GM12878 (cell line): Measurements from ENCODE around the gene MT4. TPM values are rescaled to one million over a fixed set of nuclear protein-coding genes. Genes with fewer than 3 reads are reported as not detected.

Experiments
- ATAC-seq: fragments of 200-7000 bp; cut with Tn5 transposase; 3 replicates; pipeline ENCODE4 v1.9.1; 2020; ENCODE audit warnings: mild to moderate bottlenecking, moderate library complexity
- BruUV-seq: library from RNA; stranded (reverse); fragments of 400-500 nt; replicated peaks from 2 replicates; lab custom pipeline; 2021; lab: Mats Ljungman, UMichigan
- CTCF ChIA-PET: fragments of 300-600 bp; sonication (Branson Sonifier 250); formaldehyde crosslinking; extraction: SDS; loops from one replicate; lab custom pipeline; 2021; ENCODE audit warnings: inconsistent platforms; lab: Yijun Ruan, JAX
- POLR2A ChIA-PET: fragments of 350-600 bp; formaldehyde crosslinking; extraction: SDS; loops from one replicate; lab custom pipeline; 2021; ENCODE audit warnings: inconsistent platforms; lab: Charles Lee
- RAD21 ChIA-PET: fragments of 300-600 bp; sonication (Branson Sonifier 250); formaldehyde crosslinking; loops from one replicate; lab custom pipeline; 2023; ENCODE audit warnings: antibody characterized with exemption; ENCODE audit not compliant: unreplicated experiment; lab: Charles Lee
- SMC1A ChIA-PET: fragments of 300-600 bp; sonication (Branson Sonifier 250); formaldehyde crosslinking; loops from one replicate; lab custom pipeline; 2023; ENCODE audit not compliant: unreplicated experiment, uncharacterized antibody; lab: Charles Lee
- DNase-seq: peaks from one replicate; pipeline ENCODE4 v3.0.0-alpha.2; 2011; ENCODE audit warnings: low read depth, low spot score
- FAIRE-seq: peaks from 3 replicates; lab custom pipeline; 2011; peaks lifted over from hg19 to GRCh38; lab: Jason Lieb, UNC
- H2AFZ ChIP-seq: 2 replicates; pipeline ENCODE4 v1.6.0; 2011; ENCODE audit warnings: low read depth, low read length, control low read depth; ENCODE audit not compliant: control insufficient read depth
- H3K27ac ChIP-seq: 2 replicates; pipeline ENCODE4 v1.5.1; 2011; ENCODE audit warnings: control low read depth; ENCODE audit not compliant: control insufficient read depth, insufficient read depth
- H3K27me3 ChIP-seq, 2 experiments: replicated peaks in 1 of 2; 2 replicates each; pipeline versions ENCODE4 v1.6.0 to v1.6.1; 2011; ENCODE audit warnings: low read length in 1 of 2; ENCODE audit not compliant: control insufficient read depth in 2 of 2, insufficient read depth in 2 of 2
- H3K36me3 ChIP-seq, 2 experiments: 2 replicates each; pipeline ENCODE4 v1.5.1; 2011; ENCODE audit warnings: low read length in 1 of 2; ENCODE audit not compliant: control insufficient read depth in 2 of 2, insufficient read depth in 2 of 2
- H3K4me1 ChIP-seq: 2 replicates; pipeline ENCODE4 v1.6.1; 2011; ENCODE audit warnings: mild to moderate bottlenecking, low read length, moderate library complexity, mixed read lengths; ENCODE audit not compliant: control insufficient read depth, insufficient read depth
- H3K4me2 ChIP-seq: 2 replicates; pipeline ENCODE4 v1.6.0; 2011; ENCODE audit warnings: control low read depth; ENCODE audit not compliant: control insufficient read depth, insufficient read depth
- H3K4me3 ChIP-seq: fragments of 200-600 bp; sonication (generic); 2 replicates; pipeline ENCODE4 v1.5.1; 2016
- H3K79me2 ChIP-seq: 2 replicates; pipeline ENCODE4 v1.6.0; 2011; ENCODE audit warnings: low read length; ENCODE audit not compliant: control insufficient read depth, insufficient read depth
- H3K9ac ChIP-seq: 2 replicates; pipeline ENCODE4 v1.8.0; 2011; ENCODE audit warnings: low read length, control low read depth, mixed read lengths; ENCODE audit not compliant: control insufficient read depth, insufficient read depth
- H3K9me3 ChIP-seq: replicated peaks from 3 replicates; pipeline ENCODE4 v1.5.1; 2011; ENCODE audit warnings: mild to moderate bottlenecking, low read length; ENCODE audit not compliant: control insufficient read depth, insufficient read depth
- H4K20me1 ChIP-seq: 2 replicates; pipeline ENCODE4 v1.6.0; 2011; ENCODE audit not compliant: control insufficient read depth, insufficient read depth
- ESRRA ChIP-seq: IDR thresholded peaks from 2 replicates; pipeline ENCODE4 v1.6.1; 2012; ENCODE audit warnings: mild to moderate bottlenecking, low read length, improper control_type of control experiment
- HDAC2 ChIP-seq: fragments of 200-600 bp; sonication (generic); IDR thresholded peaks from 2 replicates; pipeline ENCODE4 v1.6.1; 2017
- IKZF1 ChIP-seq: fragments of 450-650 bp; conservative IDR thresholded peaks from 2 replicates; pipeline ENCODE4 v1.6.1; 2017; ENCODE audit warnings: antibody characterized with exemption, mild to moderate bottlenecking
- IRF4 ChIP-seq: IDR thresholded peaks from 2 replicates; pipeline ENCODE4 v1.6.1; 2011; ENCODE audit warnings: low read depth, low read length
- MYC ChIP-seq: IDR thresholded peaks from 2 replicates; pipeline ENCODE4 v1.6.1; 2011; ENCODE audit warnings: mild to moderate bottlenecking, low read length, moderate library complexity, inconsistent platforms; ENCODE audit not compliant: insufficient read depth, insufficient replicate concordance, insufficient read length, severe bottlenecking
- NFIC ChIP-seq: IDR thresholded peaks from 2 replicates; pipeline ENCODE4 v1.6.1; 2012; ENCODE audit warnings: low read depth, mild to moderate bottlenecking, inconsistent platforms, low read length, moderate library complexity
- POLR2A ChIP-seq: IDR thresholded peaks from 2 replicates; pipeline ENCODE4 v1.6.1; 2011; ENCODE audit warnings: low read depth, mild to moderate bottlenecking, low read length
- RAD51 ChIP-seq: fragments of 450-650 bp; IDR thresholded peaks from 2 replicates; pipeline ENCODE4 v1.6.1; 2016; ENCODE audit warnings: moderate library complexity, mild to moderate bottlenecking, inconsistent platforms
- RBBP5 ChIP-seq: fragments of 200-600 bp; sonication (generic); conservative IDR thresholded peaks from 2 replicates; pipeline ENCODE4 v1.6.1; 2016
- RCOR1 ChIP-seq: conservative IDR thresholded peaks from 2 replicates; pipeline ENCODE4 v1.6.1; 2012; ENCODE audit warnings: low read depth, low read length, improper control_type of control experiment
- RUNX3 ChIP-seq: IDR thresholded peaks from 2 replicates; pipeline ENCODE4 v1.6.1; 2012; ENCODE audit warnings: low read length, inconsistent platforms
- SKIL ChIP-seq: fragments of 450-650 bp; IDR thresholded peaks from 2 replicates; pipeline ENCODE4 v1.6.1; 2017; ENCODE audit warnings: mild to moderate bottlenecking, low read depth, inconsistent platforms; ENCODE audit not compliant: poor library complexity, severe bottlenecking
- SREBF1 ChIP-seq: IDR thresholded peaks from 2 replicates; pipeline ENCODE4 v1.6.1; 2012; ENCODE audit warnings: mild to moderate bottlenecking, low read length
- STAT1 ChIP-seq: fragments of 450-650 bp; conservative IDR thresholded peaks from 2 replicates; pipeline ENCODE4 v1.6.1; 2014; ENCODE audit warnings: antibody characterized with exemption, mild to moderate bottlenecking
- SUZ12 ChIP-seq: fragments of 200-600 bp; sonication (generic); IDR thresholded peaks from one replicate; pipeline ENCODE4 v1.6.1; 2018; ENCODE audit warnings: antibody characterized with exemption, mild to moderate bottlenecking; ENCODE audit not compliant: unreplicated experiment
- YY1 ChIP-seq: IDR thresholded peaks from 2 replicates; pipeline ENCODE4 v1.6.1; 2011; ENCODE audit warnings: low read depth, mild to moderate bottlenecking, low read length
- WGBS: methylation state at CpG from one replicate; pipeline ENCODE4 v1.1.6; 2016; ENCODE audit warnings: low lambda C conversion rate; ENCODE audit not compliant: insufficient replicate concordance, insufficient coverage; ENCODE audit errors: missing lambda C conversion rate; 5-methylcytosine and 5-hydroxymethylcytosine counted together
- in situ Hi-C: fragments of 300-500 bp; cut with MboI; formaldehyde crosslinking; loops from 9 replicates; pipeline ENCODE4 v1.14.3; 2018; ENCODE audit warnings: mixed read lengths
- intact Hi-C: fragments of 100-400 bp; cut with micrococcal nuclease; formaldehyde crosslinking; loops from one replicate; pipeline ENCODE4 v1.14.2; 2022; ENCODE audit not compliant: unreplicated experiment
- polyA plus RNA-seq, 11 experiments: library from polyadenylated mRNA; depleted of rRNA in 4 of 11; unstranded in 6 of 11; stranded (reverse) in 5 of 11; fragments of >200 nt; fragmentation: Nextera tagmentation in 4 of 11; fragmentation: Illumina TruSeq in 1 of 11; extraction: Ambion mirVana in 4 of 11; extraction: Trizol in 1 of 11; gene quantifications; 1 replicate in 1 of 11; 2 replicates in 10 of 11; pipeline versions ENCODE4 v1.2.1 to v1.2.3, GENCODE V29; 2011 to 2016; ENCODE audit warnings: inconsistent platforms in 2 of 11, missing spikeins in 2 of 11, low read depth in 1 of 11
- total RNA-seq, 4 experiments: library from RNA; depleted of rRNA in 3 of 4; stranded (reverse); fragments of >200 nt in 3 of 4; fragmentation: Illumina TruSeq in 1 of 4; extraction: Trizol in 1 of 4; gene quantifications; 2 replicates each; pipeline versions ENCODE4 v1.2.1 to v1.2.3, GENCODE V29; 2013 to 2021
- TF ChIP-seq, protein P1 (sequence below): fragments of 450-650 bp; IDR thresholded peaks from 2 replicates; pipeline ENCODE4 v1.6.1; 2017; ENCODE audit warnings: mild to moderate bottlenecking
- TF ChIP-seq, protein P2 (sequence below): fragments of 450-650 bp; IDR thresholded peaks from 2 replicates; pipeline ENCODE4 v1.6.1; 2016; ENCODE audit warnings: mild to moderate bottlenecking

The MT4 gene
- total and polyA plus RNA-seq, 10 of the 15 experiments (the other 5 are each of a cell fraction or from before 2014, with no cell fraction given), result not detected

DNA sequence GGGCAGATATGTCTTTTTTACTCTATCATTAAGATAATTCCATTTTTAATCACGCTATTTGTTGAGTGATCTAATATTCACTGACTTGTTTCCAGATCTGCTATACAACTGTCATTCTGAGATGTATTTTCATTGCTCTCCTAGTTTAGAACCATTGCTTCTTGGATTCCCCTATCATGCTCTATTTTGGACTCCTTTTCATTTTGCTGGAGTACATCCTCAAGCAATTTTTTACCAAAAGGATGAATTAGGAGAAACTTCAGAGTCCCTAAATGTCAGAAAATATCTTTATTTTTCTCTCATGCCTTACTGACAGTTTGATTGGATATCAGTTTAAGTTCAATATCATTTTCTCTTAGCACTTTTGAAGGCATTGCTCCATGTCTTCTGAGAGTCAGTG lies 9.8 kb downstream of the MT4 start (continued):
- TF ChIP-seq RAD51, result no peak
- no peak for TF ChIP-seq RCOR1
- TF ChIP-seq POLR2A, result no peak
- no peak for TF ChIP-seq SUZ12
- TF ChIP-seq, all 136 proteins: peak for 0

DNA sequence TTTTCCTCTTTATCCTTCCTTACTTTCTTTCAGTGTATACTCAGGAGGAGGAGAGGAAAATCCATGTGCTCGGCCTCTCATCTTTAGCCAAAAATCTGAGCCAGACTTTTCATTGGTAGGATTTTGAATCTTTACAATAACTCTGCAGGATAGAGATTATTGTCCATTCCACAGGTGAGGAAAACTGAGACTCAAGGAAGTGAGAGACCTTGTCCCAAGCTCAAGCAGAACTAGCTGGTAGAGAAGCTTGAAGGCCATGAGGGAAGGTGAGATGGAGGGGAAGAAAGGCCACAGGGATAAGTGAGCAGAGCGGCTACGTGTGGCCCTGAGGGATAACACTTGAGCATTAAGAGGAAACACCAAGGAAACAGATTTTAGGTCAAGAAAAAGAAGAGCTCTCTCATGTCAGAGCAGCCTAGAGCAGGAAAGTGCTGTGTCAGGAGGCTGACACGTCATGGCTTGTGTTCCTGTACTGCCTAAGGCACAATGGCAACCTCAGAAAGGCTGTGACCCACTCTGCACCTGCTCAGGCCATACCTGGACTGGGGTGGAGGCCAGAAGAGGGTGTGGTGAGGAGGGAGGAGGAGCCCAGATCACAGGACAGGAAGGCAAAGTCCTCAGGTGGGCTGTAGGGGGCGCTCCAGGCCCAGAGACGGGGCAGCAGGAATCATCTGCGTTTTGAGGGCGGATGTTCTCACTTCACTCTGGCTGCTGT lies 11.9 kb downstream of the MT4 start:
- Histone ChIP-seq H3K79me2 (no peaks in the 10 kb centered on the region), H3K9ac (no peak overlapping the region), H3K27me3 (no peaks in the 10 kb centered on the region), H3K36me3 (no peaks in the 10 kb centered on the region), H3K4me2 (no peak overlapping the region), H3K9me3 (no peaks in the 10 kb centered on the region), H3K27ac (no peak overlapping the region), H3K4me1 (no peaks in the 10 kb centered on the region), H4K20me1 (no peaks in the 10 kb centered on the region), H3K4me3 (no peak overlapping the region), H2AFZ (peak overlapping the region; percentile 73)
- in situ Hi-C loops (loop anchor here (5.0 kb wide), 1 partner anchor 131 kb away; no protein-coding TSS in a partner anchor), intact Hi-C loops (loop anchor here (1.0 to 2.0 kb wide), 2 partner anchors 126 to 212 kb away; no protein-coding TSS in a partner anchor)
- FAIRE-seq, result peak; percentile 77
- no TSS peak for BruUV-seq
- ATAC-seq, result peak; percentile 100
- ChIA-PET RAD21 (interaction anchor here (0.6 to 3.3 kb wide), 9 partner anchors 20 to 593 kb away, joined by 3 to 66 read pairs (median 3); partner anchors contain the start of gene MT2A), SMC1A (interaction anchor here (0.7 to 3.1 kb wide), 15 partner anchors 12 to 216 kb away, joined by 3 to 67 read pairs (median 4); partner anchors contain the start of gene MT4), CTCF (interaction anchor here (0.6 to 3.7 kb wide), 26 partner anchors 15 to 1613 kb away, joined by 3 to 90 read pairs (median 4); partner anchors contain the start of genes NUDT21 and OGFOD1), POLR2A (no interaction called here)
- 0% methylated on average over 8 of the region's 8 CpGs for WGBS
- peak; percentile 32 for DNase-seq
- TF ChIP-seq SKIL (no peak), MYC (no peak), IRF4 (0 out of 2 replicates have a peak, but pooled peaks have one; percentile 16), IKZF1 (0 out of 2 replicates have a peak, but pooled peaks have one; percentile 18), SREBF1 (no peak), ESRRA (no peak), RUNX3 (peak; percentile 9; the same call in 1 of the 2 replicates), STAT1 (no peak), RBBP5 (no peak), NFIC (no peak), YY1 (peak; percentile 36; the same call in 1 of the 2 replicates), HDAC2 (no peak)
- TF ChIP-seq, protein P1, sequence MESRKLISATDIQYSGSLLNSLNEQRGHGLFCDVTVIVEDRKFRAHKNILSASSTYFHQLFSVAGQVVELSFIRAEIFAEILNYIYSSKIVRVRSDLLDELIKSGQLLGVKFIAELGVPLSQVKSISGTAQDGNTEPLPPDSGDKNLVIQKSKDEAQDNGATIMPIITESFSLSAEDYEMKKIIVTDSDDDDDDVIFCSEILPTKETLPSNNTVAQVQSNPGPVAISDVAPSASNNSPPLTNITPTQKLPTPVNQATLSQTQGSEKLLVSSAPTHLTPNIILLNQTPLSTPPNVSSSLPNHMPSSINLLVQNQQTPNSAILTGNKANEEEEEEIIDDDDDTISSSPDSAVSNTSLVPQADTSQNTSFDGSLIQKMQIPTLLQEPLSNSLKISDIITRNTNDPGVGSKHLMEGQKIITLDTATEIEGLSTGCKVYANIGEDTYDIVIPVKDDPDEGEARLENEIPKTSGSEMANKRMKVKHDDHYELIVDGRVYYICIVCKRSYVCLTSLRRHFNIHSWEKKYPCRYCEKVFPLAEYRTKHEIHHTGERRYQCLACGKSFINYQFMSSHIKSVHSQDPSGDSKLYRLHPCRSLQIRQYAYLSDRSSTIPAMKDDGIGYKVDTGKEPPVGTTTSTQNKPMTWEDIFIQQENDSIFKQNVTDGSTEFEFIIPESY, result no peak
- TF ChIP-seq, protein P2, sequence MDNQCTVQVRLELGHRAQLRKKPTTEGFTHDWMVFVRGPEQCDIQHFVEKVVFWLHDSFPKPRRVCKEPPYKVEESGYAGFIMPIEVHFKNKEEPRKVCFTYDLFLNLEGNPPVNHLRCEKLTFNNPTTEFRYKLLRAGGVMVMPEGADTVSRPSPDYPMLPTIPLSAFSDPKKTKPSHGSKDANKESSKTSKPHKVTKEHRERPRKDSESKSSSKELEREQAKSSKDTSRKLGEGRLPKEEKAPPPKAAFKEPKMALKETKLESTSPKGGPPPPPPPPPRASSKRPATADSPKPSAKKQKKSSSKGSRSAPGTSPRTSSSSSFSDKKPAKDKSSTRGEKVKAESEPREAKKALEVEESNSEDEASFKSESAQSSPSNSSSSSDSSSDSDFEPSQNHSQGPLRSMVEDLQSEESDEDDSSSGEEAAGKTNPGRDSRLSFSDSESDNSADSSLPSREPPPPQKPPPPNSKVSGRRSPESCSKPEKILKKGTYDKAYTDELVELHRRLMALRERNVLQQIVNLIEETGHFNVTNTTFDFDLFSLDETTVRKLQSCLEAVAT, result 0 out of 2 replicates have a peak, but pooled peaks have one; percentile 15
